IPS-NIHi11 (cell line): Measurements from ENCODE around the gene ZNF613.
A peak's percentile ranks its signal among the peaks of the same experiment; 100 is the strongest.
"Not testable (repeated sequence)": the region's sequence is repeated elsewhere in the genome, so short reads cannot be mapped to it uniquely, and the experiment has no call there.

Experiments
- DNase-seq: peaks from one replicate; pipeline ENCODE4 v3.0.0; 2012; ENCODE audit warnings: mixed read lengths, low spot score

Gene ZNF613

GRCh38 chr19:51926784-51927741 is at the start of gene ZNF613:
ZNF613 (plus strand) TSS chr19:51927472; CDS start chr19:51936221, 8,749 bp downstream.
- peak; percentile 91 for DNase-seq

GRCh38 chr19:51882518-51882917 is 44.8 kb upstream of the ZNF613 start:
- DNase-seq = no peak

GRCh38 chr19:51884713-51885112 is 42.6 kb upstream of the ZNF613 start:
- DNase-seq = no peak

GRCh38 chr19:51887522-51888498 is 39.5 kb upstream of the ZNF613 start, which contains the start of gene ZNF577:
ZNF577 (minus strand) TSS chr19:51887951; CDS start chr19:51880382, 7,569 bp downstream.
- peak; percentile 91 for DNase-seq

- DNase-seq = no peak
These were observed 37.3 kb upstream of the ZNF613 start for GRCh38 chr19:51889934-51890333.

- no peak for DNase-seq
These were observed 36.0 kb upstream of the ZNF613 start for GRCh38 chr19:51891193-51891747.

GRCh38 chr19:51901860-51902259 is 25.4 kb upstream of the ZNF613 start:
- no peak for DNase-seq

GRCh38 chr19:51903192-51903591 is 24.1 kb upstream of the ZNF613 start:
- DNase-seq = no peak

- DNase-seq = peak; percentile 90
These were observed 22.7 kb upstream of the ZNF613 start, which contains the start of gene ZNF649 for GRCh38 chr19:51904331-51905165. ZNF649 (minus strand) TSS chr19:51905017; CDS start chr19:51900107, 4,910 bp downstream.

- no peak for DNase-seq
These were observed 22.1 kb upstream of the ZNF613 start for GRCh38 chr19:51905206-51905605.

- not testable (repeated sequence) for DNase-seq
These were observed 21.6 kb upstream of the ZNF613 start for GRCh38 chr19:51905639-51906038.

- DNase-seq = not testable (repeated sequence)
These were observed 21.2 kb upstream of the ZNF613 start for GRCh38 chr19:51906108-51906507.

GRCh38 chr19:51907981-51908380 is 19.3 kb upstream of the ZNF613 start:
- DNase-seq = not testable (repeated sequence)

GRCh38 chr19:51915324-51915867 is 11.9 kb upstream of the ZNF613 start:
- DNase-seq = no peak

GRCh38 chr19:51916167-51916566 is 11.1 kb upstream of the ZNF613 start:
- DNase-seq = no peak

GRCh38 chr19:51919606-51920005 is 7.7 kb upstream of the ZNF613 start:
- no peak for DNase-seq

GRCh38 chr19:51921949-51922348 is 5.3 kb upstream of the ZNF613 start:
- no peak for DNase-seq

GRCh38 chr19:51926426-51926783 is 867 bp upstream of the ZNF613 start:
- no peak for DNase-seq

- DNase-seq = no peak
These were observed 587 bp downstream of the ZNF613 start for GRCh38 chr19:51927859-51928258.

- no peak for DNase-seq
These were observed 4.6 kb downstream of the ZNF613 start for GRCh38 chr19:51931921-51932320.

GRCh38 chr19:51938936-51939335 is 11.7 kb downstream of the ZNF613 start:
- DNase-seq = no peak
